ENCODE data around the gene HAGHL.
A peak's percentile ranks its signal among the peaks of the same experiment; 100 is the strongest.

HAGHL gene

GRCh38 chr16:706189-707061 is 20.5 kb upstream of the HAGHL start:
- TF ChIP-seq CTCF (IDR thresholded peaks at IDR 0.05; ENCODE audit: low read depth, low read length) = no peak
- no peak for DNase-seq
- Histone ChIP-seq H3K27me3 (ENCODE audit: insufficient read depth, low read depth, severe bottlenecking) (peaks cover 15% of the 10 kb centered on the region), H3K36me3 (peaks cover 15% of the 10 kb centered on the region), H3K4me3 (ENCODE audit: low read depth, low read length) (peak overlapping the region; percentile 52), H3K9me3 (ENCODE audit: severe bottlenecking) (no peaks in the 10 kb centered on the region), H3K27ac (peak overlapping the region; percentile 33; the same call in 1 of the 2 replicates)

DNA sequence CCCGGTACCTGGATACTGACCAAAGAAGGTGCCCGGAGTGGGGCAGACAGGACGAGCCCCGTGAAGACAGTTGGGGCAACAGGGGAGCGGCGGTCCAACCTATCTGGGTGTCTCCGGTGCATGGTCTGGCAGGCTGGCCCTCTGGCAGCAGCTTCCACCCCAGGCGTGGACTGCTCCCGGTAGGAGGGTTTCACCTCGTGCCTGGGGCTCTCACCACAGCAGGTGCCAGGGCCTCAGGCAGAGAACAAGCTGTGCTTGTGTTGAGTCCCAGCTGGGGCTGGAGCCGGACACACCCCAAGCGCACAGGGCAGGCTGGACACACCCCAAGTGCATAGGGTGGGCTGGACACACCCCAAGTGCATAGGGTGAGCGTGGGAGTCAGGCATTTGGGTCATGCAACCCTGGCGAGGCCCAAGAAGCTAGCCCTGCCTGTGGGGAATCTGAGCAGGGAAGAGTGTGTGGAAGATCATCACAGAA is 19.8 kb upstream of the HAGHL start:
- Histone ChIP-seq H3K4me3 (ENCODE audit: low read depth, low read length) (no peak overlapping the region), H3K27me3 (ENCODE audit: insufficient read depth, low read depth, severe bottlenecking) (peaks cover 15% of the 10 kb centered on the region), H3K27ac (no peak overlapping the region), H3K36me3 (peaks cover 15% of the 10 kb centered on the region), H3K9me3 (ENCODE audit: severe bottlenecking) (no peaks in the 10 kb centered on the region)
- TF ChIP-seq CTCF (IDR thresholded peaks at IDR 0.05; ENCODE audit: low read depth, low read length) = no peak
- no peak for DNase-seq

DNA sequence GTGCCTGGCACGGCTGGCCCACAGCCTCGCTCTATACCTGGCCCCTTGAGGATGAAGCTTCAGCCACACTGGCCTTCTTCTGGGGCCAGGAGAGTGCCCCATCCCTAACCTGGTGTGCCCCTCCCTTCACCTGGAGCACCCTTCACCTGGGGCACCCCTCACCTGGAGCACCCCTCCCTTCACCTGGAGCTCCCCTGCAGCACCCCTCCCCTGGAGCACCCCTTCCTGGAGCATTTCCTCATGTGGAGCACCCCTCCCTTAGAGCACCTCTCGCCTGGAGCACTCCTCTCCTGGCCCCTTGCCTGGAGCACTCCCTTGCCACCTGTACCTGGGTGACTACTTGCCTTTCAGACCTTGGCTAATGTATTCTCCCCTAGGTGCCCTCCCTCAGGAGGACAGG is 18.9 kb upstream of the HAGHL start:
- Histone ChIP-seq H3K27me3 (ENCODE audit: insufficient read depth, low read depth, severe bottlenecking) (peaks cover 15% of the 10 kb centered on the region), H3K4me3 (ENCODE audit: low read depth, low read length) (no peak overlapping the region), H3K36me3 (peaks cover 5% of the 10 kb centered on the region), H3K9me3 (ENCODE audit: severe bottlenecking) (no peaks in the 10 kb centered on the region), H3K27ac (no peak overlapping the region)
- no peak for DNase-seq
- no peak for TF ChIP-seq CTCF (IDR thresholded peaks at IDR 0.05; ENCODE audit: low read depth, low read length)

- H3K27me3 ChIP-seq (ENCODE audit: insufficient read depth, low read depth, severe bottlenecking) = peaks cover 15% of the 10 kb centered on the region
- H3K36me3 ChIP-seq = peaks cover 1% of the 10 kb centered on the region
- no peak for TF ChIP-seq CTCF (IDR thresholded peaks at IDR 0.05; ENCODE audit: low read depth, low read length)
- no peak overlapping the region for H3K27ac ChIP-seq
- no peaks in the 10 kb centered on the region for H3K9me3 ChIP-seq (ENCODE audit: severe bottlenecking)
- no peak for DNase-seq
- H3K4me3 ChIP-seq (ENCODE audit: low read depth, low read length) = no peak overlapping the region
These were observed 17.9 kb upstream of the HAGHL start for GRCh38 chr16:708959-709358.

- peaks cover 15% of the 10 kb centered on the region for H3K27me3 ChIP-seq (ENCODE audit: insufficient read depth, low read depth, severe bottlenecking)
- H3K27ac ChIP-seq = no peak overlapping the region
- DNase-seq = peak; percentile 80
- H3K36me3 ChIP-seq = no peaks in the 10 kb centered on the region; the same call in 1 of the 2 replicates
- H3K9me3 ChIP-seq (ENCODE audit: severe bottlenecking) = no peaks in the 10 kb centered on the region
- TF ChIP-seq CTCF (IDR thresholded peaks at IDR 0.05; ENCODE audit: low read depth, low read length) = peak; percentile 45
- no peak overlapping the region for H3K4me3 ChIP-seq (ENCODE audit: low read depth, low read length)
These were observed 17.1 kb upstream of the HAGHL start for GRCh38 chr16:709566-710499.
